ENCODE data around the gene C3orf33. TPM values are rescaled to one million over a fixed set of nuclear protein-coding genes. Genes with fewer than 3 reads are reported as not detected.
"Not testable (repeated sequence)": the region's sequence is repeated elsewhere in the genome, so short reads cannot be mapped to it uniquely, and the experiment has no call there.

Gene C3orf33, protein sequence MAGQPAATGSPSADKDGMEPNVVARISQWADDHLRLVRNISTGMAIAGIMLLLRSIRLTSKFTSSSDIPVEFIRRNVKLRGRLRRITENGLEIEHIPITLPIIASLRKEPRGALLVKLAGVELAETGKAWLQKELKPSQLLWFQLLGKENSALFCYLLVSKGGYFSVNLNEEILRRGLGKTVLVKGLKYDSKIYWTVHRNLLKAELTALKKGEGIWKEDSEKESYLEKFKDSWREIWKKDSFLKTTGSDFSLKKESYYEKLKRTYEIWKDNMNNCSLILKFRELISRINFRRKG
- 17.9 TPM for total RNA-seq

DNA sequence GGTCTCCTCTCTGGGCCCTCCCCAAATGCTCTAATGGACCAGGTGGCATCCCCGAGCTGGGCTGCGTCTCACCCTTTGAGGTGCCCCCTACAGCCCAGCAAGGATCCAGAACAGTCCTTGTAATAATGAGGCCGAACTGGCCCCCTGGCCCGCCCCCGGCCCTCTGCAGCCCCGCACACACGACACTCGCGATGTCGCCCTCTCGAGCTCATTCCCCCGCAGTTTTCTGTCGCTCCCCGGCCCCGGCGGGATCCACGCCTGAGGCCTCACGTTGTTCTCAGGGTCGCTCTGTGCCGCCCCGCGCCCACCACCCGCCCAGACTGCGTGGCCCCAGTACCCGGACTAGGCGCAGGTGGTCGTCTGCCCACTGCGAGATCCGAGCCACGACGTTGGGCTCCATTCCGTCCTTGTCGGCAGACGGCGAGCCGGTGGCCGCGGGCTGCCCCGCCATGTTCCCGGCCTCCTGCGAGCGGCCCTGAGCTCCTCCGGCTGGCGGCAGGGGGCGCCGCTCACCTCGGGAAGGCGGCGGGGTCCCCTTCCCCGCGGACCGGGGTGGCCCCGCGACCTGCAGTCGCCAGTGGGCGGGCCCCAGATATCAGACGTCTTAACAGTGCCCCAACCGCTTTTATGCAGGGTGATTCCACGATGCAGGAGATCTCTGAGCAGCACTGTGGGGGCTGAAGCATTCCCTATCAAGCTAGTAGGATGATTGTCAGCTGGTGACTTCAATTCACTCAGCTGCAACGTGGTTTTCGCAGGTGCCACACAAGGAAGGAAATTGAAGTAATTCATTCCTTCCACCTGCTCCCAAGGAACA is at the start of gene C3orf33:
TSS of gene C3orf33 (minus strand) at position 477 of the 817 bp plus-strand sequence. CDS start at position 451, 26 bp downstream.
- no peak for FAIRE-seq
- peak; percentile 78 to 83 for DNase-seq (ENCODE audit: low spot score in 2 of 2)

DNA sequence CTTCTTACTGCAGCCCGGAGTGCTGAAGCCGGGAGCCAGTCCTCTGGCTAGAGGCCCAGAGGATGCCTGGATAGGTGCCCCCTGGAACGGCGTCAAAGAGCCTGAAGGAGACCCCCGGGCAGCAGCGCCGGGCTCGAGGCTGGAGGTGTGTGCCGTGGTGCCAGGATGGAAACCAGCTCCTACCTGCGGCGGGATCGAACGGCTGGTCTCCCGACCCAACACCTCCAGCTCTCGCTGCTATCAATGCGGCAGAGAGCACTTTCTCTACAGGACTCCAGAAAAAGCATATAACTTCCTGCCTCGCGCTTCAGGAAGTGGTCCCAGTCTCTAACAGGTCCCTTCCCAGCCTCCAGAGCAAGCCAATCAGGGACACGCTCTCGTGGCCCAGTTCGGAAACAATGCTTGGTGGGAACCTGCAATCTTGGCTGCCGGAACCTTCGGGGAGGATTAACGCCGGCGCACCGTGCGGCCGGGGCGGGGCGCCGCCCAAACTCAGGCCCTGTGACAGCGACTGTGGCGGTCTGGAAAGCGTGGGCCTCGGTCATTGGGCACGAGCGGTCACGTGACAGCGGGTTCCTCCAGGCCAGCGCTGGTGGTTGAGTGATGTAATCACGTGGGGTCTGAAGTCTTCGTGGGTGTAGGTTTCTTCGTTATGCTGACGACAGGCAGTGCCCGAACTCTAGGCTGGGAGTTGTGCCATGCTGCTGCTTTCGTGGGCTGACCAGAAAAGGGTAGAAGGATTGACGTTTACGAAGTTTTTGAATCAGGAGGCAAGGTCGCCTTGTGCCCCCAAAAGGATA is 48.3 kb upstream of the C3orf33 start, which contains the start of gene SLC33A1:
TSS of gene SLC33A1 (minus strand) at position 287 of the 800 bp plus-strand sequence. CDS start 430 bp downstream, outside the sequence.
- DNase-seq (ENCODE audit: low spot score in 2 of 2) (peak; percentile 86 to 95), FAIRE-seq (no peak)

DNA sequence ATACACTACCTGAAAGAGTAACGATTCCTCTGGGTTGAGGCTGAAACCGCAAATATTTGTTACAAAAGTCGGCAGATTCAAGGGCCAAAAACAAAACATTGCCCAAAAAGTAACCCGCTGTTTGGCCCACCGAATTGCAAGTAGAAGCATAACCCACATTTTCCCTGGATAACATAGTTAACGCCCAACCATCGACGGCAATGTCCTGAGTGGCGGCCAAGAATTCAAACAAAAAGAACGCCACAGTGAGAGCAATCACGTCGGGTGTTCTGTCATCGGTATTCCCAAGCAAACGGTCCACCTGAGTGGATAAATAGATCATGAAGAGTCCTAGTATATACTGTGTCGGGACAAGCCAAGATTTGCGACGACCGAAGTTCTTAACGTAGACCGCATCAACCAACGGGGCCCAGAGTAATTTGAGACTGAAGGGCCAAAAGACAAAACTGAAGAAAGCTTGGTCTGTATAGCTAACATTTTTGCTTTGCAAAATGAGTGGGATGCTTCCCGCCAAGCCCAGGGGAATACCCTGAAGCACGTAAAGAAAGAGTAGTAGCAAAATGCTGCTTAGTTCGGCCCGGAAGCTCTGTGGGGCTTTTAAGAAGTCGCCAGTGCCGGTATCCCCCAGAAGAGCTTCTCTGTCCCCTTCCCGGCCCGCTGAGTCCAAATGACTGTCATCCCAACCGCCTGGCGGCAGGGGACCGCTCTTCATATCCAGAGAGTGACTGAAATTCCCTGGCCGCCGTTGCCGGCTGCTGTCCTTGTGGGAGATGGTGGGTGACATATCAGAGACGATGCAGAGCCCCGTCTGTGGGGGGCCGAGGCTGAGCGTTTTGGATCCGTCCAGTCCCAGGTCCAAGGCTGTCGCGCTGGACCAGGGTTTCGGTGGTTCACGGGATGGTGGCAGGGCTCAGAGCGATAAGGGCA is 47.4 kb upstream of the C3orf33 start:
- DNase-seq (ENCODE audit: low spot score in 2 of 2) (no peak), FAIRE-seq (no peak)

DNA sequence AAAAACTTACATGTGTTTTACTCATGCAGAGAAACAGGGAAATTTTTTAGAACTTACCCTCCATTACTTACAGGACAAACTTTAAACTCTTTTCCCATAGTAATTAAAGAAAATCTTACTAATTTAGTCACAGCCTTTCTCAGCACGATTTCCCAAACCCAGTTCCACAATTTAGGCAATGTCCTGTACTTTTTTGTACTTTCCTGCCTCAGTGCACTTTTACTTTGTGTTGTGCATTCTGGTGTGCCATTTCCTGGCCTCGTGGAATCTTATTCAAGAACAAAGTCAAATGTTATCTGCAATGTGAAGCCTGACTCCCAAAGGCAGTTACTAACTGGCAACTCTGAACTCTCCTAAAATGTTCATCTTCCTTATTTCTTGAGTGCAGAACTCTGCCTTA is 46.3 kb upstream of the C3orf33 start:
- no peak for FAIRE-seq
- DNase-seq (ENCODE audit: low spot score in 2 of 2) = no peak

DNA sequence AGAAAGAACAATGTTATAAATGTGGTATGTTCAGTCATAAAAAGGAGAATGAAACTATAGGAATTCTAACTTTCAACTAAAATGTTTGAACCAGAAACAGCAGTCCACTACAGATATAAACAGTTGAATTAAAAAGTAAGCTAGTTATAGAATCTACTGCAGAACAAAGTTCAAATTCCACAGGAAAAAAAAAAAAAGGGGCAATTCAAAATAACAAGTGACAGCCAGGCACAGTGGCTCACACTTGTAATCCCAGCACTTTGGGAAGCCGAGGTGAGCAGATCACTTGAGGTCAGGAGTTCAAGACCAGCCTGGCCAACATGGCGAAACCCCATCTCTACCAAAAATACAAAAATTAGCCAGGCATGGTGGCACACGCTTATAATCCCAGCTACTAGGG is 43.3 kb upstream of the C3orf33 start:
- FAIRE-seq; DNase-seq (ENCODE audit: low spot score in 2 of 2): not testable (repeated sequence)

DNA sequence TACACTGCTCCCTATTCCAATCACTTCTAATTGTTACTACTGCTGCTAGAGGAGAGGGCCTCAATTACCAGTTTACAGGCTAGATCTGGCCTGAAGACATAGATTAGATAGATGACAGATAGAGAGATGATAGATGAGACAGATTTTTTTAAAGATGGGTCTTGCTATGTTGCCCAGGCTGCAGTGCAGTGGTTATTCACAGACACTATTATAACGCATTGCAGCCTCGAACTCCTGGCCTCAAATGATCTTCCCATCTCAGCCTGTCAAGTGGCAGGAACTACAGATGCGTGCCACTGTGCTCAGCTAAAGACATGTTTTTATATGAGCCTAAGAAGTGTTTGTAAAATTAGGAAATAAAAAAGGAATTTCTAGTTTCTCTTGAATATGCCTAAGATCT is 41.9 kb upstream of the C3orf33 start:
- FAIRE-seq (no peak), DNase-seq (ENCODE audit: low spot score in 2 of 2) (no peak)

DNA sequence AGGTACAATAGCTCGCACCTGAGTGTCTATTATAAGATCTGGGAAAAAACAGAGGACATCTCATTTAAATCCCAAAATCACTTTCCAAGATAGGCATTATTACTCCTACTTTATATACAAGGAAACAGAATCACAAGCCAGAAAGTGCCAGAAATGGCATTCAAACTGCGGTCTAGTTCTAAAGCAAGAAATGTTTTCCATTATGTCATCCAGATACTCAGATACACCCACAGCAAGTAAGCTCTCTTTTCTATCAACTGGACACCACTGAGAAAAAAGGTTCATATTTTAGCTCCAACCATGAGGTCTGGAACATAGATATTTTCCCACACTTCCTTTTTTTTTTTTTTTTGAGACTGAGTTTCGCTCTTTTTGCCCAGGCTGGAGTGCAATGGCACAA is 40.0 kb upstream of the C3orf33 start:
- no peak for FAIRE-seq
- no peak for DNase-seq (ENCODE audit: low spot score in 2 of 2)

DNA sequence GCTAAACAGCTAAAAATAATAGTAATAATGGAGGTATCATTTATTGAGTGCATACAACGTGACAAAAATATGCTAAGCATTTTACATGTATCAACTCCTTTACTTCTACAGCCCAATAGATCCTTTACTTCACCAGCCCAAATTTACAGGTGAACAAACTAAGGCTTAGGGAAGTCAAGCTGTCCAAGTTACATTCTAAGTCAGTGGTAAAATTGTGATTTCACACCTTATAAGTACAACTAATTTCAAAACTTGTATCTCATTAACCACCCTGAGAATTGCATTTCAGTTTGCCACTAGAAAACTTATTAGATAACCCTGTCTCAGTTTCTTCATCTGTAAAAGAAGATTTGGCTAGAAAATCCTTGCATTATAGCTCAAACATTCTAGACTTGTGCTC is 37.5 kb upstream of the C3orf33 start:
- no peak for DNase-seq (ENCODE audit: low spot score in 2 of 2)

DNA sequence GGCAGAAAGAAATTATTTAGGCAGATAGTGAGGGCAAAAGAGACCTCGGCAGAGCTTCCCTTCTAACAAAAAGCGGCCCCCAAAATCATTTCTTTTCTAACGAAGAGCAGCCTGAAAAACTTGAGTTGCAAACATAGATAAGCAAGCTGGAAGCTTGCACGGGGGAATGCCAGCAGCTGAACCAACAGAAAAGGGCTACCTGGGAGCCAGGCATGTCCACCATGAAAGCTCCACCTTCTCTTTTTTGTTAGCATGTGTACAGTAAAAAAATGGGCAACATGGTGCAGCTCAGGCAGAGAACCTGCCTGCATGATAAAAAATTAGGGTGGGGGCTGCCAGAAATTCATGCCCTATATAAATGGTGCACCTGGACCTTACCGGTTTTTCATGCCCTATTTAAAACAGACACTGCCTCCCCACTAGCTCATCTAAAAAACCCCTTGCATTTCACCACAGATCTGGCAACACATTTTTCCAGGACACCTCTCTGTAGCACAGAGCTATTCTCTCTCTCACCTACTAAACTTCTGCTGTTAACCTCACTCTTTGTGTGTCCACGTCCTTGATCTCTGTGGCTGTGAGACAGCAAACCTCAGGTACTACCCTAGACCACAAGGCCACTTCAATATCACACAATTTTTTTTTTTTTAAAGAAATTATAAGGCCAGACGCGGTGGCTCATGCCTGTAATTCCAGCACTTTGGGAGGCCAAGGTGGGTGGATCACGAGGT is 29.4 kb upstream of the C3orf33 start:
- FAIRE-seq (no peak), DNase-seq (ENCODE audit: low spot score in 2 of 2) (no peak)

More for the DNA sequence above, 37.5 kb upstream of the C3orf33 start:
- no peak for FAIRE-seq

DNA sequence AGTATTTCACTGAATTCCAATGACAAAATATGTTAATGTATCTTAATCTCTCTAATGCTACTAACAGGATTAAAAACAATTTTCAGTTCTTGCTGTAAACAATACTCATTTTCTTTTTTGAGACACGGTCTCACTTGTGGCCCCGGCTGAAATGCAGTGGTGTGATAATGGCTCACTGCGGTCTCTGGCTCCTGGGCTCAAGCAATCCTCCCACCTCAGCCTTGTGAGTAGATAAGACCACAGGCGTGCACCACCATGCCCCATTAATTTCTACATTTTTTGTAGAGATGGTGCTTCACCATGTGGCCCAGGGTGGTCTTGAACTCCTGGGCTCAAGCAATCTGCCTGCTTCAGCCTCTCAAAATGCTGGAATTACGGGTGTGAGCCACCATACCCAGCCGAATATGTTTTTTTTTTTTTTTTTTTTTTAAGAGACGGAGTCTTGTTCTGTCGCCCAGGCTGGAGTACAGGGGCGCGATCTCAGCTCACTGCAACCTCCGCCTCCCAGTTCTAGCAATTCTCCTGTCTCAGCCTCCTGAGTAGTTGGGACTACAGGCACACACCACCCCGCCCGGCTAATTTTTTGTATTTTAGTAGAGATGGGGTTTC is 22.5 kb upstream of the C3orf33 start:
- FAIRE-seq; DNase-seq (ENCODE audit: low spot score in 2 of 2): not testable (repeated sequence)

DNA sequence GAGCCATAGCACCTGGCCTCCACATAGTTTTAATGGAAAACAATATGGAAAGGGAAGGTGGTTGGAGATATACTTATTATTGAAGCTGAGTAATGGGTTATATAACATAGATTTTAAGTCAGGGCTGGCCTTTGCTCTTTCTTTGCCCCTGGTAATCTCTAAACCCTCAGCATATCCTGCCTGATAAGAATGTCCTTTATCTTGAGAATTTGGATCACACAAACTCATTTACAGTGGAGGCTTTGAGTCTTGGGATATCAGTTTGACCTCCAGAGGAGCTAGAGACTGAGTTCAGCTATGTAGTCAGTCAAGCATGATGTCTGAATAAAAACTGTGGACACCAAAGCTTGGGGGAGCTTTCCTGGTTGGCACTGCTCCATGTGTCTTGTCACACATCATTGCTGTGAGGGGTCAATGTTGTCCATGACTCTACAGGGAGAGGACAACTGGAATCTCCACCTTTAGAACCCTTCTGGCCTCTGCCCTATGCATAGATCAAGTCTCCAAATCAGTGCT is 9.0 kb upstream of the C3orf33 start:
- DNase-seq (ENCODE audit: low spot score in 2 of 2) (no peak), FAIRE-seq (no peak)

DNA sequence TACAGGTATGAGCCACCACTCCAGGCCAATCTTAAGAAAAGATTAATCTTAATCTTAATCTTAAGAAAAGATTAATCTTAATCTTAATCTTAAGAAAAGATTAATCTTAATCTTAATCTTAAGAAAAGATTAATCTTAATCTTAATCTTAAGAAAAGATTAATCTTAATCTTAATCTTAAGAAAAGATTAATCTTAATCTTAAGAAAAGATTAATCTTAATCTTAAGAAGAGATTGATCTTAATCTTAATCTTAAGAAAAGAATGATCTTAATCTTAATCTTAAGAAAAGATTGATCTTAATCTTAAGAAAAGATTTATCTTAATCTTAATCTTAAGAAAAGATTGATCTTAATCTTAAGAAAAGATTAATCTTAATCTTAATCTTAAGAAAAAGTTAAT is 7.1 kb upstream of the C3orf33 start:
- FAIRE-seq = peak; percentile 52
- DNase-seq (ENCODE audit: low spot score in 2 of 2) = not testable (repeated sequence)

DNA sequence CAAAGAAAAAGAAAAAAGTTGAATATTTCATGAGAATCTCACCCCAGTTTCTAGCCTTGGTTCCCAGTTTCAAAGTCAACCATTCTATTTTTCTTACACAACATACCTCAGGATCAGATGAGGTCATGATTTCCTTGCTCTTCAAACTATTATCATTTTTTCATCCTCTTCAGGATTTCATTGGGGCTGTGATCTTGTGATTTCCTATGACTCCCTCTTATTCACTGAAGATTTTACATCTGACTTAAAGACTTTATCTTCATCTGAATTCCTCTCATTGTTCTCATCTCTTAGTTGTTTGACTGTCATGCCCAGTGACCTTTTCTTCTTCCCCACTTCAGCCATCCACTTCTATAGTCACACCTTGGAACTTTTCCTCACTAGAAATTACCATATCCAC is 3.1 kb upstream of the C3orf33 start:
- FAIRE-seq (no peak), DNase-seq (ENCODE audit: low spot score in 2 of 2) (no peak)

DNA sequence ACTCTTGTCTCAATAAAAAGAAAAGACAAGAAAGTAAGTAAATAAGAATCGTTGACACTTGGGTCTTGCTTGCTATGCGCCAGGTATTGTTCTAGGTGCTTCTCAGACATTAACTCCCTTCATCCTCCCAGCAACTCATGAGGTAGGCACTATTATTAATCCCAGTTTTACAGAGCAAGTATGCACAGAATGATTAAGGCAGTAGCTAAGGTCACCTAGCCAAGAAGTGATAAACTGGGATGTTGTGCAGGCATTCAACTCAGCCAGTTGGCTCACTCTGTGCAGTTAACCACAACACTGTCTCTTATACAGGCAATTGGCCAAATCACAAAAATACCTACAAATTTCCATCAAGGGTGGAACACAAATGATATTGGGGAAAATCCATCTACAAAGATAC is 1.7 kb upstream of the C3orf33 start:
- FAIRE-seq (no peak), DNase-seq (ENCODE audit: low spot score in 2 of 2) (no peak)

DNA sequence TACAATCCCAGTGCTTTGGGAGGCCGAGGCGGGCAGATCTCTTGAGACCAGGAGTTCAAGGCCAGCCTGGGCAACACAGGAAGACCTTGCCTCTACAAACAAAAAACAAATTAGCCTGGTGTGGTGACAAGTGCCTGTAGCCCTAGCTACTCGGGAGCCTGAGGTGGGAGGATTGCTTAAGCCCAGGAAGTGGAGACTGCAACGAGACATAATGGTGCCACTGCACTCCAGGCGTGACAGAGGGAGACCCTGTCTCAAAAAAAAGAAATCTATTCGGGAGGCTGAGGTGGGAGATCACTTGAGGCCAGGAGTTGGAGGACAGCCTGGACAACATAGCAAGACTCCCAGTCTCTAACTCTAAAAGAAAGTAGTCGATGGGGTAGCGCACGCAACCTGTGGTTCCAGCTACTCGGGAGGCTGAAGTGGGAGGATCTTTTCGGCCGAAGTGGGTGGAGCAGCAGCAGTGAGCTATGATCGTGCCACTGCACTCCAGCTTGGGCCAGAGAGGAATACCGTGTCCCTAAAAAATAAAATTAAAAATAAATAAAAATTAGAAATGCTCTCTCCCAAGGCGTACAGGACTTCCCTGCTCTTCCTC is 775 bp downstream of the C3orf33 start:
- DNase-seq (ENCODE audit: low spot score in 2 of 2) = no peak
- no peak for FAIRE-seq

DNA sequence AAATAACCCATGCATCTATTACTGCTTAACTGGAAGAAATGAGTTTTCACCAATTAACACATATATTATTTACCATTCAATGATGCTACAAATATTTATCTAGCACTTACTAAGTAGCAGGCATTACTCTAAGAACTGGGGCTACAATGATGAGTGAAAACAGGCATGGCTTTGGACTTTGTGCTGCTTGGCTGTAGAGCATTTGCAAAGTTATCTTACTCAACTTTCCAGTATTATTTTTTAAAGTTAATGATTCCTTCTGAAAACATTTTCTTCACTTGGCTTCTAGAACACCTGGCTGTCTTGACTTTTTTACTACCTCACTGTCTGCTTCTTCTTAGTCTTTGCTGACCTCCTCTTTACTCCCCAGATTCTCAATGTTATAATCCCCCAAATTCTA is 1.8 kb downstream of the C3orf33 start:
- FAIRE-seq = no peak
- DNase-seq (ENCODE audit: low spot score in 2 of 2) = no peak

DNA sequence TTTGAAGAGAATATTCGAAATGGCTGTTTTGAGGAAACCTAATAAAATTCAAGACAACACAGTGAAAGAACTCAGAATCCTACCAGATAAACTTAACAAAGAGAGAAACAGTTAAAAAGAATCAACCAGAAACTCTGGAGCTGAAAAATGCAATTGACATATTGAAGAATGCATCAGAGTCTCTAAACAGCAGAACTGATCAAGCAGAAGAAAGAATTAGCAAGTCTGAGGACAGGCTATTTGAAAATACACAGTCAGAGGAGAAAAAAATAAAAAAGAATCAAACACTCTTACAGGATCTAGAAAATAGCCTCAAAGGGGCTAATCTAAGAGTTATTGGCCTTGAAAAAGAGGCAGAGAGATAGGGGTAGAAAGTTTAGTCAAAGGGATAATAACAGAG is 13.5 kb downstream of the C3orf33 start:
- DNase-seq (ENCODE audit: low spot score in 2 of 2) (no peak), FAIRE-seq (no peak)

DNA sequence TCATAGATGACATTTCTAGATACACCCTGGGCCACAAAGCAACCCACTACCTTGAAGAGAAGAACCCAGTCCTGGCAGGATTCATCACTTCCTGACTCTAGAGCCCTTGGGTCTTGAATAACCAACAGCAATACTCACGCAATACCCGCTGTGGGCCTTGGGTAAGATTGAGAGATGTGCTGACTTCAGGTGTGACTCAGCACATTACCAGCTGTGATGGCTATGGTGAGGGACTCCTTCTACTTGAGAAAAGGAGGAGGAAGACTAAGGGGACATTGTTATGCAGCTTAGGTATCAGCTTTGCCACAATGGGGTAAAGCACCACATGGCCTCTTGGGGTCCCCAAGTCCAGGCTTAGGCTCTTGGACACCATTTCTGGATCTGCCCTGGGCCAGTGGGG is 14.9 kb downstream of the C3orf33 start:
- no peak for DNase-seq (ENCODE audit: low spot score in 2 of 2)
- no peak for FAIRE-seq

Data from frontal cortex (tissue), 4 donors.